H9 (cell line): ENCODE data around the gene ZIC5. TPM values are rescaled to one million over a fixed set of nuclear protein-coding genes. Genes with fewer than 3 reads are reported as not detected.

Source experiments
- DNase-seq: peaks from one replicate; pipeline ENCODE4 v3.0.0-alpha.2; 2017
- H2AFZ ChIP-seq: one replicate; pipeline ENCODE4 v1.6.1; 2013; ENCODE audit warnings: mild to moderate bottlenecking, low read length, control low read depth, moderate library complexity
- H2AK5ac ChIP-seq: 2 replicates; pipeline ENCODE4 v1.6.1; 2013; ENCODE audit warnings: low read length, control low read depth, mixed read lengths; ENCODE audit not compliant: insufficient read length
- H2BK120ac ChIP-seq: one replicate; pipeline ENCODE4 v1.6.1; 2013; ENCODE audit warnings: low read depth, mild to moderate bottlenecking, low read length, control low read depth, inconsistent platforms; ENCODE audit not compliant: poor library complexity, severe bottlenecking
- H2BK12ac ChIP-seq: 2 replicates; pipeline ENCODE4 v1.6.1; 2013; ENCODE audit warnings: low read length, control low read depth, mixed read lengths, low read depth; ENCODE audit not compliant: insufficient read length
- H2BK15ac ChIP-seq: 2 replicates; pipeline ENCODE4 v1.6.1; 2013; ENCODE audit warnings: low read depth, low read length, control low read depth
- H2BK20ac ChIP-seq: one replicate; pipeline ENCODE4 v1.6.1; 2013; ENCODE audit warnings: low read depth, mild to moderate bottlenecking, low read length, control low read depth, inconsistent platforms; ENCODE audit not compliant: poor library complexity, severe bottlenecking
- H2BK5ac ChIP-seq: 2 replicates; pipeline ENCODE4 v1.6.1; 2013; ENCODE audit warnings: low read length, control low read depth, mixed read lengths; ENCODE audit not compliant: insufficient read length
- H3K14ac ChIP-seq: 2 replicates; pipeline ENCODE4 v1.6.1; 2013; ENCODE audit warnings: low read length, control low read depth; ENCODE audit not compliant: insufficient read depth
- H3K18ac ChIP-seq: 2 replicates; pipeline ENCODE4 v1.6.1; 2013; ENCODE audit warnings: low read depth, mild to moderate bottlenecking, mixed read lengths, low read length, control low read depth; ENCODE audit not compliant: insufficient read length
- H3K23ac ChIP-seq: 2 replicates; pipeline ENCODE4 v1.6.1; 2013; ENCODE audit warnings: low read length, control low read depth, mixed read lengths, low read depth; ENCODE audit not compliant: insufficient read length
- H3K23me2 ChIP-seq: 2 replicates; pipeline ENCODE4 v1.6.1; 2013; ENCODE audit warnings: low read depth, mild to moderate bottlenecking, mixed read lengths, low read length, control low read depth; ENCODE audit not compliant: insufficient read length, poor library complexity, severe bottlenecking
- H3K27ac ChIP-seq: 2 replicates; pipeline ENCODE4 v1.5.1; 2013; ENCODE audit warnings: low read length, control low read depth, mixed read lengths, low read depth; ENCODE audit not compliant: insufficient read length
- H3K27me3 ChIP-seq: 2 replicates; pipeline ENCODE4 v1.6.1; 2013; ENCODE audit warnings: low read length, control low read depth, inconsistent platforms; ENCODE audit not compliant: insufficient read depth
- H3K4ac ChIP-seq: 2 replicates; pipeline ENCODE4 v1.6.1; 2013; ENCODE audit warnings: low read depth, mild to moderate bottlenecking, control low read depth, inconsistent platforms, low read length, moderate library complexity
- H3K4me1 ChIP-seq: 2 replicates; pipeline ENCODE4 v1.6.1; 2013; ENCODE audit warnings: low read length, control low read depth, inconsistent platforms; ENCODE audit not compliant: insufficient read depth
- H3K4me2 ChIP-seq: 2 replicates; pipeline ENCODE4 v1.6.1; 2013; ENCODE audit warnings: low read length, control low read depth, mixed read lengths; ENCODE audit not compliant: insufficient read length, insufficient read depth
- H3K56ac ChIP-seq: 2 replicates; pipeline ENCODE4 v1.6.1; 2013; ENCODE audit warnings: low read depth, mild to moderate bottlenecking, mixed read lengths, low read length, control low read depth; ENCODE audit not compliant: insufficient read length
- H3K79me1 ChIP-seq: 2 replicates; pipeline ENCODE4 v1.6.1; 2013; ENCODE audit warnings: low read depth, mild to moderate bottlenecking, moderate library complexity, low read length, control low read depth, inconsistent platforms; ENCODE audit not compliant: insufficient read depth, poor library complexity, severe bottlenecking
- H3K79me2 ChIP-seq: 2 replicates; pipeline ENCODE4 v1.6.1; 2013; ENCODE audit warnings: low read length, control low read depth, inconsistent platforms; ENCODE audit not compliant: insufficient read depth
- H3K9ac ChIP-seq: 2 replicates; pipeline ENCODE4 v1.6.1; 2013; ENCODE audit warnings: low read length, control low read depth, mixed read lengths; ENCODE audit not compliant: insufficient read length; ENCODE audit errors: extremely low read depth
- H3K9me3 ChIP-seq: one replicate; pipeline ENCODE4 v1.6.1; 2013; ENCODE audit warnings: low read depth, low read length, inconsistent platforms; ENCODE audit not compliant: control insufficient read depth
- H3T11ph ChIP-seq: one replicate; pipeline ENCODE4 v1.6.1; 2013; ENCODE audit warnings: mild to moderate bottlenecking, low read length, control low read depth, inconsistent platforms
- H4K20me1 ChIP-seq: one replicate; pipeline ENCODE4 v1.6.1; 2013; ENCODE audit not compliant: control insufficient read depth, insufficient read length, insufficient read depth
- H4K5ac ChIP-seq: 2 replicates; pipeline ENCODE4 v1.6.1; 2013; ENCODE audit warnings: low read depth, mild to moderate bottlenecking, mixed read lengths, low read length, control low read depth; ENCODE audit not compliant: insufficient read length
- H4K8ac ChIP-seq: replicated peaks from 2 replicates; pipeline ENCODE4 v1.6.1; 2013; ENCODE audit warnings: low read length, control low read depth, mixed read lengths, low read depth; ENCODE audit not compliant: insufficient read length
- H4K91ac ChIP-seq: 2 replicates; pipeline ENCODE4 v1.6.1; 2013; ENCODE audit warnings: low read depth, mild to moderate bottlenecking, moderate library complexity, mixed read lengths, low read length, control low read depth; ENCODE audit not compliant: insufficient read length
- H3K27ac Mint-ChIP-seq, 3 experiments: 2 replicates in 2 of 3; 3 replicates in 1 of 3; pipeline ENCODE4 v1.8.0; 2020 to 2021; ENCODE audit warnings: mixed read lengths in 3 of 3, mild to moderate bottlenecking in 1 of 3, moderate library complexity in 1 of 3
- H3K27me3 Mint-ChIP-seq: 2 replicates; pipeline ENCODE4 v1.8.0; 2021; ENCODE audit warnings: low read depth, mild to moderate bottlenecking, moderate library complexity, mixed read lengths
- H3K36me3 Mint-ChIP-seq, 3 experiments: 2 replicates in 2 of 3; 3 replicates in 1 of 3; pipeline ENCODE4 v1.8.0; 2020 to 2021; ENCODE audit warnings: low read depth in 3 of 3, mixed read lengths in 3 of 3; ENCODE audit not compliant: insufficient read depth in 1 of 3
- H3K4me1 Mint-ChIP-seq, 2 experiments: 2 replicates each; pipeline ENCODE4 v1.8.0; 2020; ENCODE audit warnings: mixed read lengths in 2 of 2
- H3K4me3 Mint-ChIP-seq, 2 experiments: 2 replicates in 1 of 2; 3 replicates in 1 of 2; pipeline ENCODE4 v1.8.0; 2020 to 2021; ENCODE audit warnings: mild to moderate bottlenecking in 2 of 2, mixed read lengths in 2 of 2, moderate library complexity in 1 of 2
- H3K9me3 Mint-ChIP-seq, 2 experiments: 2 replicates in 1 of 2; 3 replicates in 1 of 2; pipeline ENCODE4 v1.8.0; 2020; ENCODE audit warnings: mild to moderate bottlenecking in 2 of 2, mixed read lengths in 2 of 2, moderate library complexity in 1 of 2
- WGBS: extraction: QIAGEN DNeasy Blood & Tissue Kit; methylation state at CpG from one replicate; pipeline ENCODE4 v1.1.7; 2013; ENCODE audit warnings: missing lambda C conversion rate, low lambda C conversion rate, mixed read lengths; ENCODE audit not compliant: insufficient read length; ENCODE audit errors: extremely low coverage; 5-methylcytosine and 5-hydroxymethylcytosine counted together
- total RNA-seq: library from RNA; stranded (reverse); gene quantifications from 2 replicates; pipeline ENCODE4 v1.2.1, GENCODE V29; 2021
- TF ChIP-seq, protein P1 (sequence below): fragments of 200-600 bp; sonication (generic); conservative IDR thresholded peaks from 3 replicates; pipeline ENCODE4 v1.8.0; 2021; ENCODE audit warnings: antibody characterized with exemption, mild to moderate bottlenecking

ZIC5 gene
- total RNA-seq, 1 experiment from 2014 or later = 51.9 TPM

DNA sequence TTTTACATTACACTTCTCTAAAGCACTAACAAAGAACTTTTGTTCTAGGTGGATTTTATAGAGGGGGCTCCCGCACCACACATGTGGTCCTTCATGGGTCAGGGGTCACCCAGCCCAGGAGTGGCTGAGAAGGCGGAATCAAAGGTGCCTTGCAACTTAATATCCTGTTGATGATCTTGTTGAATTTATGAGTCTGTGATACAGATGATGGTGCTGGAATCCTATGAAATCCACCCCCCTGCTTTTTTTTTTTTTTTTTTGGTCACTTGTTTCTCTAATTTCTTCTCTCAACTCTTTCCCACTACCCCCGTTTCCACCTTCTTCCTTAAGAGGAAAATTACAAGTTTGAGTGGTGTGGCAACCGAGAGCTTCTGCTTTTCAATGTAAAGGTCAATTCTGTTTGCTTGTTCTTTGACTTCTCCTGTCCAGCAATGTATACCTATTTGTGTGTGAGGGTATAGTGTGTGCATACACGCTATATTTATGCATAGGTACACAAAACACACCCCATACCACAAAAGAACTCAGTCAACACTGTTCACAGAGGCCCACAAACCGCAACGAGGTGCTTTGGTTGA lies 5.9 kb upstream of the ZIC5 start:
- Histone ChIP-seq H3T11ph (no peak overlapping the region), H4K8ac (no peak overlapping the region), H2AK5ac (no peak overlapping the region), H4K91ac (no peak overlapping the region), H2BK5ac (no peak overlapping the region), H3K23ac (no peak overlapping the region), H2BK20ac (no peak overlapping the region), H3K79me2 (peaks cover 3% of the 10 kb centered on the region; the same call in 1 of the 2 replicates), H2BK120ac (no peak overlapping the region), H3K14ac (no peak overlapping the region), H3K56ac (no peak overlapping the region), H3K4me1 (peaks cover 10% of the 10 kb centered on the region; the same call in 1 of the 2 replicates), H3K18ac (no peak overlapping the region), H2BK15ac (no peak overlapping the region), H3K23me2 (peaks cover 30% of the 10 kb centered on the region), H2AFZ (no peak overlapping the region), H3K79me1 (no peaks in the 10 kb centered on the region), H3K4ac (no peak overlapping the region), H4K20me1 (no peaks in the 10 kb centered on the region), H2BK12ac (no peak overlapping the region), H3K27ac (no peak overlapping the region), H3K9me3 (no peaks in the 10 kb centered on the region), H4K5ac (no peak overlapping the region), H3K27me3 (peaks cover 4% of the 10 kb centered on the region; the same call in 1 of the 2 replicates), H3K4me2 (peak overlapping the region; percentile 85), H3K9ac (no peak overlapping the region)
- Mint-ChIP-seq H3K27me3 (peaks cover 33% of the 10 kb centered on the region), H3K27ac (peak overlapping the region in 1 of 3 experiments; percentile 96; a peak in 2 of 7 replicates), H3K4me3 (peak overlapping the region; percentile 73 to 85), H3K36me3 (peaks cover under 1% of the 10 kb centered on the region in 3 experiments; a peak in 6 of 7 replicates), H3K4me1 (peaks cover 60 to 61% of the 10 kb centered on the region in 2 experiments), H3K9me3 (peaks cover 0 to 4% of the 10 kb centered on the region in 2 experiments; a peak in 1 of 5 replicates)
- TF ChIP-seq, protein P1, sequence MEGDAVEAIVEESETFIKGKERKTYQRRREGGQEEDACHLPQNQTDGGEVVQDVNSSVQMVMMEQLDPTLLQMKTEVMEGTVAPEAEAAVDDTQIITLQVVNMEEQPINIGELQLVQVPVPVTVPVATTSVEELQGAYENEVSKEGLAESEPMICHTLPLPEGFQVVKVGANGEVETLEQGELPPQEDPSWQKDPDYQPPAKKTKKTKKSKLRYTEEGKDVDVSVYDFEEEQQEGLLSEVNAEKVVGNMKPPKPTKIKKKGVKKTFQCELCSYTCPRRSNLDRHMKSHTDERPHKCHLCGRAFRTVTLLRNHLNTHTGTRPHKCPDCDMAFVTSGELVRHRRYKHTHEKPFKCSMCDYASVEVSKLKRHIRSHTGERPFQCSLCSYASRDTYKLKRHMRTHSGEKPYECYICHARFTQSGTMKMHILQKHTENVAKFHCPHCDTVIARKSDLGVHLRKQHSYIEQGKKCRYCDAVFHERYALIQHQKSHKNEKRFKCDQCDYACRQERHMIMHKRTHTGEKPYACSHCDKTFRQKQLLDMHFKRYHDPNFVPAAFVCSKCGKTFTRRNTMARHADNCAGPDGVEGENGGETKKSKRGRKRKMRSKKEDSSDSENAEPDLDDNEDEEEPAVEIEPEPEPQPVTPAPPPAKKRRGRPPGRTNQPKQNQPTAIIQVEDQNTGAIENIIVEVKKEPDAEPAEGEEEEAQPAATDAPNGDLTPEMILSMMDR = no peak
- no CpG with 5 or more reads among the region's 7 CpGs for WGBS
- no peak for DNase-seq
